GM21529 (cell line): ENCODE results near the gene VPS18.
A peak's percentile ranks its signal among the peaks of the same experiment; 100 is the strongest.

Experiments used
- ATAC-seq: cut with Tn5 transposase; IDR thresholded peaks from one replicate; pipeline ENCODE4 v1.9.1; 2021; ENCODE audit not compliant: unreplicated experiment

The VPS18 gene

GRCh38 chr15:40934457-40934856 is 40.2 kb downstream of the VPS18 start:
- no peak for ATAC-seq

- ATAC-seq = no peak
Observed at GRCh38 chr15:40936234-40936708, 42.0 kb downstream of the VPS18 start.

GRCh38 chr15:40936709-40937666 is 42.7 kb downstream of the VPS18 start:
- ATAC-seq = no peak

- no peak for ATAC-seq
Observed at GRCh38 chr15:40937762-40938535, 43.7 kb downstream of the VPS18 start.

DNA sequence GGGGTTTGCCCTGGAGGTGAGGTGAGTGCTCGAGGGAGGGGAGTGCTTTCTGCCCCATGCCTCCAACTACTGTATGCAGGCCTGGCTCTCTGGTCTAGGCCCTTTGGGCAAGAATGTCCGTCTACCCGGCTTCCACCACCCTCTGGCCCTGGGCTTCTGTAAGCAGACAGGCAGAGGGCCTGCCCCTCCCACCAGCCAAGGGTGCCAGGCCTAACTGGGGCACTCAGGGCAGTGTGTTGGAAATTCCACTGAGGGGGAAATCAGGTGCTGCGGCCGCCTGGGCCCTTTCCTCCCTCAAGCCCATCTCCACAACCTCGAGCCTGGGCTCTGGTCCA is 44.3 kb downstream of the VPS18 start:
- ATAC-seq = no peak

DNA sequence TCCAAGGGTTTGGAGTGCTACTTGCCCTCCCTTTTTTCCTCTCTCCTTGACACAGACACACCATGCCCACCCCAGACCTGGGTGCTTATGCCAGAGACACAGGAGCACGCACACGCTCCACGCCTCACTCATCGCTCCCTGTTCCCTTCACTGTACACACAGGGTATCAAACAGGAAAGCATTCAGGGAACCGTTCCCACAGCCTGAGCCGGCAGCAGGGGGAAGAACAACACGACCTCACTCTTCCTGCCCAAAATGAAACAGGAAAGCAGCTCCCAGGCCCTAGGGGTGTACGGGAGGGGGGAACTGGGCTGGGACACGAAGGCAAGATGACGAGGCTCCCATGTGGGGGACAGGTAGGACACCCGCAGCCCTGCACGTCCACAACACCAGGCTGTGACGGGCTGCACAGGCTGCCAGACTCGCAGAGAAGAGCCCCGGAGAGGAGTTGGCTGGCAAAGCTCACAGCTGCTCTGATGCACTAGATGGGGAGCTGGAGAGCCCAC is 46.1 kb downstream of the VPS18 start:
- no peak for ATAC-seq

DNA sequence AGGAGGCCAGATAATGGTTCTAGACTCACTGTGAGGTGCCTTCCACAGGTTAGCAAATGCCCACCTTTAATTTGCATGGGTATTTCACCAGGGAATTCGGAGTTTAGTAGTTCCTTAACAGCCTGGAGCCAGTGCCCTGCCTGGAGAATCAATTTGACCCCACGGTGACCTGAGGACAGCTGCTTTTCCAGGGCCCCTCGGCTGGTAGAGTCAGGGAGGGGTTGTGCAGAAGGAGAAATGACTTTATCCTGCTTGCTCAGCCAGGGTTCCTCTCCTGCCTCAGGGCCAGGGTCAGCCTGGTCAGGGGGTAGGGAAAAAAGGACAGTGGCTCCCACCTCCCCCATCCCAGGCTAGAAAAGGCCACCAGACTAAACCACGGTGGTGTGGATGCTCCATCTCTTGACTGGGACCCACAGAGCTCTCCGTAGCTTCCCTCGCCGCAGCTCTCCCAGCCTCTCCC is 46.8 kb downstream of the VPS18 start:
- ATAC-seq = no peak

- peak; percentile 62 for ATAC-seq
Observed at GRCh38 chr15:40941528-40942336, 47.5 kb downstream of the VPS18 start.

GRCh38 chr15:40942337-40942854 is 48.1 kb downstream of the VPS18 start:
- peak; percentile 14 for ATAC-seq

- no peak for ATAC-seq
Observed at GRCh38 chr15:40942878-40943277, 48.6 kb downstream of the VPS18 start.

- no peak for ATAC-seq
Observed at GRCh38 chr15:40943764-40944365, 49.6 kb downstream of the VPS18 start.

GRCh38 chr15:40944510-40945296 is 50.5 kb downstream of the VPS18 start:
- ATAC-seq = no peak

DNA sequence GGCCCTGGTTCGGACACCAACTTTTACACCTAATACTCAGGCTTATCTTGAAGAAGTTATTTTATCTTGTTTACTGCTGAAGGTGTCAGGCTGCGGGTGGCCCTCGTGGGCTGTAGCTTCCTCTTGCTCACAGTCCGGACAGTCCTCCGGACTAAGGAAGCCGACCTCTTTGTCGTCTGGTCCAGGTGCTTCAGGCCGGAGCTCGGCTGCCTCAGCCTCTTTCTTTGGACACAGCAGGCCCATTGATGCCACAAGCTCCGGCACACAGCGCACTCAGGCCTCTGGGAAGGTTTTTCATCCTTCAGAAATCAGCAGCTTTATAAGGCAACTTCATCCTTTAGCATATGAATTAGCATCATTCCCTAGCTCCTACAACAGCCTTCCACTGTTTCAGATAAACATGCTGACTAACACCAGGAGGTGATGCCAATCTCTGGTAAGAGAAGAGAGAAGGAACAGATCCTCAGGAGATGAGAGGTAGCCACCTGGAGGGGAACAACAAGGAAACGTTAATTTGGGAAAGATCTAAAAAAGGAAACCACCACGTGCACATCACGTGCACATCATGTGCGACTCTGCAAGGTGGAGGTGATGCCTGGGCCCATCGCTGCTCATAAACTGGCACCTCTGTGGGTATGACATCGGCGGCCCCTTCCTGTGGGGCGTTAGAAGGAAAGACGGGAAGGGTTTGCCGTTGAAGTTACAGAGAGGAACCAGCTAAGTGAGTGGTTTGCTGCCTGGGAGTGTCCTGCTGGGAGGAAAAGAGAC is 54.6 kb downstream of the VPS18 start:
- no peak for ATAC-seq

DNA sequence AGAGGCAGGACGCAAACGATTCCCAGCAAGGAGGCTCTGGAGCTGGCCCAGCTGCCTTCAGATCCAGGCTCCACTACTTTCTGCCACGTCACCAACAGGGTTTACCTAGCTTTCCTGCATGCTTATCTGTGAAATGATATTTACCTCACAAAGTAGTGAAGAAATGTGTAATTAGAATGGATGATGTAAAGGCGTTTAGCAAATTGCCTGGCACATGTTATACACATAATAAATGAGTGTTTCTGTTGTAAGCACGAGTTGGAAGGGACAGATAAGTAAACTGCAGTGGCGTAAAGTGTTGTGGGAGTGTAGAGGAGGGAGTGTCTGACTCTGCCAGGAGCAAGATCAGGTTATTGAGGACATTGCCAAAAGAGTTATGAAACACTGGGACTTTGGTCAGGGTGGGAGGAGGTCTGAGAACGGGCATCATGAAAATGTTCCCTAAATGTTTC is 55.5 kb downstream of the VPS18 start:
- ATAC-seq = no peak

DNA sequence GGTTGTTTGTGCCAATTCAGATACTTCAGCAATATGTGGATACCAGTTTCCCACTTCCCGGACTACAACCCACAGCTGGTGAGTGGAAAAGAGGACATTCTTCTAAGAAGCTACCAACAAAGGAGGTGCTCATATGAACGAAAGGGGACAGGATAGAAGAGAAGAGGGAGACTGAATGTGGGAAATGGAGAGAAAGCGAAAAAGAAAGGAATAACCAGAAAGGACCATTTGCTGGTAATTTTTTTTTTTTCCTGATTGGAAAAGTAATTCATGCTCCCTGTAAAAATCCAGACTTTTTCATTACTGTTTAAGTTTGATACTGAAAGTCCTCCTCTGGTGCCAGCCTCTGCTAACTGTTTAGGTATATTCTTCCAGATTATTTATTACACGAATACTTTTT is 57.5 kb downstream of the VPS18 start:
- ATAC-seq = no peak

DNA sequence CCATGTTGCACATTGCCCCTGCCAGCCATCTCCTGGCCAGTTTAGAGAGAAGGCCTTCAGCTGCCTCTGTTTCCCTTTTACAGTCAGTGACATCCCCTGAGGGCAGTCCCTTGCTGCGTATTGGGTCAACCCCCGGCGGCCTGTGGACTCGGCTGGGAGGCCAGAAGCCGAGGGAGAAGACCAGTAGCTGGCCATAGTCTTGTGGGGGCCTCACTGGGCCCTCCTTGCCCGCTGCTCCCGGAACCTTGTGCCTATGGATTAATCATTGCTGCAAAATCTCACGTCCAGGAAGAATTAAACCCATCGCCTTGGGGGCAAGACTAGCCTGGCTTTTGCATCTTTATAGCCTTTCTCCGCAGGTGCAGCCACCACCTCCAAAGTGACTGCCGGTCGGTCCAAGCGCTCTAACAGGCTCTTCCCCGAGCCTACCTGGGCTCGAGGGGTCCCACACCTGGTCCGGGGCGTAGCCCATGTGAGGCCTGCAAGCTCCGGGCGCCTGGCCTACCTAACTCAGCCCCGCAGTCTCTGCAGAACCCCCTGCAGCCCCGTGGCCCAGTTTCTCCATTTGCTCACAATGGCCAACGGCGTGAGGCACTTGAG is 58.2 kb downstream of the VPS18 start:
- no peak for ATAC-seq

- peak; percentile 94 for ATAC-seq
Observed at GRCh38 chr15:40952901-40953712, 58.9 kb downstream of the VPS18 start, which contains the start of gene CHAC1. TSS of gene CHAC1 (plus strand) at chr15:40953471. CDS start at chr15:40953584, 113 bp downstream.
